Measurements from ENCODE around the gene ISOC2.
"Not testable (repeated sequence)": the region's sequence is repeated elsewhere in the genome, so short reads cannot be mapped to it uniquely, and the experiment has no call there.

Gene ISOC2

GRCh38 chr19:55456347-55456746, 5.1 kb downstream of the ISOC2 start:
- no peak for DNase-seq

GRCh38 chr19:55455576-55456235, 5.7 kb downstream of the ISOC2 start:
- DNase-seq: no peak

- no peak for DNase-seq
These were observed 6.6 kb downstream of the ISOC2 start for GRCh38 chr19:55454787-55455243.

- DNase-seq: no peak
These were observed 7.8 kb downstream of the ISOC2 start for GRCh38 chr19:55453511-55454260.

- peak; percentile 75 to 89 for DNase-seq
These were observed 8.6 kb downstream of the ISOC2 start for GRCh38 chr19:55452749-55453346.

DNA sequence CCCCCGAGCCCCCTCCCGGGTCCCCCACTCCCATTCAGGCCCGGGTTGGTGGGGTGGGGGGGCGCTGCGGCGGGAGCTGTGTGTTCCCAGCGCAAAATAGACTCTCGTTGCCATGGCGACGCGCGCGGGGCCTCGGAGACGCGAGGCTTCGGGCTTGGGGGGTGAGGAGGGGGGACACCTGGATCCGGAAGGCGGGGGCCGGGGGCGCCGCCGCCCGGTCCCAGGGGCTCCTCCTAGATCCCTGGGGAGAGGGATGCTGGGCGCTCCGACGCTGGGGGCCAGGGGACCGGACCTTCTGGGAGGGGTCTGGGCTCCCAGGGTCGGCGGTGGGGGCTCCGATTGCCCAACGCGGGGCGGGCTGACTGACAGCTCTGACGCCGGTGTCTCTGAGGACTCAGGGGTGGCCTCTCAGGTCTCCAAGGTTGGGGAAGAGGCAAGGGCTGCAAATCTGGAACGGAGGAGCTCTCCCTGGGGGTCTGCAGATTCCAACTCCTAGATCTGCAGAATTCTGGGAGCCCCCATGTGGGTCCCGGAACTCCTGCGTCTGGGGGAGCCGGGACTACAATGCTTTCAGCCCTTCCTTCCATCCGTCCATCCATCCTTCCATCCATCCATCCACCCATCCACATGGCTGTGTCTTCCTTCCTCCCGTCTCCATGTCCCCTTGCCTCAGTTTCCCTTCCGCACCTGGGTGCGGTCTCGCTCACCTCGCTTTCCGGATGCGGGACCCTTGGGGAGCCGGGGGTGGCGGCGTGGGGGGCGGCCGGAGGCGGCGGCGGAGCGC, 9.3 kb downstream of the ISOC2 start:
- no peak for DNase-seq

- DNase-seq: no peak
These were observed 10.1 kb downstream of the ISOC2 start for GRCh38 chr19:55451163-55451964.

- no peak for DNase-seq
These were observed 12.0 kb downstream of the ISOC2 start for GRCh38 chr19:55449469-55449868.

DNA sequence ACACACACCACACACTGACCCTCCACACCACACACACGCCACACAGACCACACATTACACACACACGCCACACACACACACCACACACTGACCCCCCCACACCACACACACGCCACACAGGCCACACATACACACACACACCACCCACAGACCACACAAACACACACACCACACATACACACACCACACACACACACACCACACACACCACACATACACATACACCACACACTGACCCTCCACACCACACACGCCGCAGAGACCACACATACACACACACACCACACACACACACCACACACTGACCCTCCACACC, 13.3 kb downstream of the ISOC2 start:
- DNase-seq: not testable (repeated sequence)

GRCh38 chr19:55447421-55448174, 13.8 kb downstream of the ISOC2 start:
- no peak for DNase-seq

DNA sequence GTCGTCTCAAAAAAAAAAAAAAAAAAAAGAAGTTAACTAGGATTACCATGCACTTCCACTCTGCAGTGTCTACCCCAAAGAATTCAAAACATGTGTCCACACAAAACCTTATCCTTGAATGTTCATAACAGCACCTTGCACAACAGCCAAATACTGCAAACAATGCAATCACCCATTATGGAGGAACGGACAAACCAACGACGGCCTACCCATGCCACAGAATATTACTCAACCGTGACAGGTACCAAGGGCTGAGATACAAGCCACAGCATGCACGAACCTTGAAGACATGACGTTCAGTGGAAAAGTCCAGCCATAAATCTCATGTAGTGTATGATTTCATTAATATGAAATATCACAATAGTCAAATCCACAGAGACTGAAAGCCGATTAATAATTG, 15.4 kb downstream of the ISOC2 start:
- DNase-seq: no peak

GRCh38 chr19:55444646-55445045, 16.8 kb downstream of the ISOC2 start:
- no peak for DNase-seq

- no peak for DNase-seq
These were observed 17.5 kb downstream of the ISOC2 start for GRCh38 chr19:55443824-55444480.

GRCh38 chr19:55443045-55443823, 18.2 kb downstream of the ISOC2 start, which contains the start of gene SHISA7:
SHISA7 (minus strand) TSS chr19:55443300; CDS start chr19:55442863, 437 bp downstream.
- DNase-seq: no peak

DNA sequence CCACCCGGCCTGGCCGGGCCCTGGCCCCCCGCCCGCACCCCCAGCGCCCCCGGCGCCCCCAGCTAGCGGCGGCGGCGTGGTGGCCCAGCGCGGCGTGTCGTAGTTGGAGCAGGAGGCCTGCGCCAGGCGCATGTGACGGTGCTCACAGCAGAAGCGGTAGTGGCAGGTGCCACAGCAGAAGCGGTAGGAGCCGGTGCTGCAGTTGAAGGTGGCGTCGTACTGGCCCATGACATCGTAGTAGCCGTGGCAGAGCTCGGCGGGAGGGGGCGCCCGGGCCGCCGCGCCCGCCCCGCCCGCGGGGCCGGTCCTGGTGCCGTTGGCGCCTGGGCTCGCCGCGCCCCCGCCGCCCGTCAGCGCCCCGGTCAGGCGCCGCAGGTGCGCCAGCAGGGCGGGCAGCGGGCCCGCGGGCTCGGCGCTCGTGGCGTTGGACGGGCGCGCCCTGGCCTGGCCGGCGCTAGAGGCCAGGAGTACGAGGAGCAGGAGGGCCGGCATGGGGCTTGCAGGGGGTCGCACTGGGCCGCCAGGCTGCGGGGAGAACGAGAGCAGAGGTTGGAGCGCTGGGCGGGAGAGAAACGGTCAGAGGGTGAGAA, 19.0 kb downstream of the ISOC2 start:
- no peak for DNase-seq

- no peak for DNase-seq
These were observed 19.6 kb downstream of the ISOC2 start for GRCh38 chr19:55441692-55442321.

GRCh38 chr19:55441319-55441691, 20.1 kb downstream of the ISOC2 start:
- no peak for DNase-seq

- DNase-seq: no peak
These were observed 20.9 kb downstream of the ISOC2 start for GRCh38 chr19:55440411-55441105.

GRCh38 chr19:55439052-55439451, 22.4 kb downstream of the ISOC2 start:
- no peak for DNase-seq

All from cerebellar nuclear complex (tissue), 1 donor.